H9 (cell line): ENCODE results near the gene DTHD1. TPM values are rescaled to one million over a fixed set of nuclear protein-coding genes. Genes with fewer than 3 reads are reported as not detected.

Source experiments
- DNase-seq: peaks from one replicate; pipeline ENCODE4 v3.0.0-alpha.2; 2017
- H2AFZ ChIP-seq: one replicate; pipeline ENCODE4 v1.6.1; 2013; ENCODE audit warnings: mild to moderate bottlenecking, low read length, control low read depth, moderate library complexity
- H2AK5ac ChIP-seq: 2 replicates; pipeline ENCODE4 v1.6.1; 2013; ENCODE audit warnings: low read length, control low read depth, mixed read lengths; ENCODE audit not compliant: insufficient read length
- H2BK120ac ChIP-seq: one replicate; pipeline ENCODE4 v1.6.1; 2013; ENCODE audit warnings: low read depth, mild to moderate bottlenecking, low read length, control low read depth, inconsistent platforms; ENCODE audit not compliant: poor library complexity, severe bottlenecking
- H2BK12ac ChIP-seq: 2 replicates; pipeline ENCODE4 v1.6.1; 2013; ENCODE audit warnings: low read length, control low read depth, mixed read lengths, low read depth; ENCODE audit not compliant: insufficient read length
- H2BK15ac ChIP-seq: 2 replicates; pipeline ENCODE4 v1.6.1; 2013; ENCODE audit warnings: low read depth, low read length, control low read depth
- H2BK20ac ChIP-seq: one replicate; pipeline ENCODE4 v1.6.1; 2013; ENCODE audit warnings: low read depth, mild to moderate bottlenecking, low read length, control low read depth, inconsistent platforms; ENCODE audit not compliant: poor library complexity, severe bottlenecking
- H2BK5ac ChIP-seq: 2 replicates; pipeline ENCODE4 v1.6.1; 2013; ENCODE audit warnings: low read length, control low read depth, mixed read lengths; ENCODE audit not compliant: insufficient read length
- H3K14ac ChIP-seq: 2 replicates; pipeline ENCODE4 v1.6.1; 2013; ENCODE audit warnings: low read length, control low read depth; ENCODE audit not compliant: insufficient read depth
- H3K18ac ChIP-seq: 2 replicates; pipeline ENCODE4 v1.6.1; 2013; ENCODE audit warnings: low read depth, mild to moderate bottlenecking, mixed read lengths, low read length, control low read depth; ENCODE audit not compliant: insufficient read length
- H3K23ac ChIP-seq: 2 replicates; pipeline ENCODE4 v1.6.1; 2013; ENCODE audit warnings: low read length, control low read depth, mixed read lengths, low read depth; ENCODE audit not compliant: insufficient read length
- H3K23me2 ChIP-seq: 2 replicates; pipeline ENCODE4 v1.6.1; 2013; ENCODE audit warnings: low read depth, mild to moderate bottlenecking, mixed read lengths, low read length, control low read depth; ENCODE audit not compliant: insufficient read length, poor library complexity, severe bottlenecking
- H3K27ac ChIP-seq: 2 replicates; pipeline ENCODE4 v1.5.1; 2013; ENCODE audit warnings: low read length, control low read depth, mixed read lengths, low read depth; ENCODE audit not compliant: insufficient read length
- H3K27me3 ChIP-seq: 2 replicates; pipeline ENCODE4 v1.6.1; 2013; ENCODE audit warnings: low read length, control low read depth, inconsistent platforms; ENCODE audit not compliant: insufficient read depth
- H3K4ac ChIP-seq: 2 replicates; pipeline ENCODE4 v1.6.1; 2013; ENCODE audit warnings: low read depth, mild to moderate bottlenecking, control low read depth, inconsistent platforms, low read length, moderate library complexity
- H3K4me1 ChIP-seq: 2 replicates; pipeline ENCODE4 v1.6.1; 2013; ENCODE audit warnings: low read length, control low read depth, inconsistent platforms; ENCODE audit not compliant: insufficient read depth
- H3K4me2 ChIP-seq: 2 replicates; pipeline ENCODE4 v1.6.1; 2013; ENCODE audit warnings: low read length, control low read depth, mixed read lengths; ENCODE audit not compliant: insufficient read length, insufficient read depth
- H3K56ac ChIP-seq: 2 replicates; pipeline ENCODE4 v1.6.1; 2013; ENCODE audit warnings: low read depth, mild to moderate bottlenecking, mixed read lengths, low read length, control low read depth; ENCODE audit not compliant: insufficient read length
- H3K79me1 ChIP-seq: 2 replicates; pipeline ENCODE4 v1.6.1; 2013; ENCODE audit warnings: low read depth, mild to moderate bottlenecking, moderate library complexity, low read length, control low read depth, inconsistent platforms; ENCODE audit not compliant: insufficient read depth, poor library complexity, severe bottlenecking
- H3K79me2 ChIP-seq: 2 replicates; pipeline ENCODE4 v1.6.1; 2013; ENCODE audit warnings: low read length, control low read depth, inconsistent platforms; ENCODE audit not compliant: insufficient read depth
- H3K9ac ChIP-seq: 2 replicates; pipeline ENCODE4 v1.6.1; 2013; ENCODE audit warnings: low read length, control low read depth, mixed read lengths; ENCODE audit not compliant: insufficient read length; ENCODE audit errors: extremely low read depth
- H3K9me3 ChIP-seq: one replicate; pipeline ENCODE4 v1.6.1; 2013; ENCODE audit warnings: low read depth, low read length, inconsistent platforms; ENCODE audit not compliant: control insufficient read depth
- H3T11ph ChIP-seq: one replicate; pipeline ENCODE4 v1.6.1; 2013; ENCODE audit warnings: mild to moderate bottlenecking, low read length, control low read depth, inconsistent platforms
- H4K20me1 ChIP-seq: one replicate; pipeline ENCODE4 v1.6.1; 2013; ENCODE audit not compliant: control insufficient read depth, insufficient read length, insufficient read depth
- H4K5ac ChIP-seq: 2 replicates; pipeline ENCODE4 v1.6.1; 2013; ENCODE audit warnings: low read depth, mild to moderate bottlenecking, mixed read lengths, low read length, control low read depth; ENCODE audit not compliant: insufficient read length
- H4K8ac ChIP-seq: replicated peaks from 2 replicates; pipeline ENCODE4 v1.6.1; 2013; ENCODE audit warnings: low read length, control low read depth, mixed read lengths, low read depth; ENCODE audit not compliant: insufficient read length
- H4K91ac ChIP-seq: 2 replicates; pipeline ENCODE4 v1.6.1; 2013; ENCODE audit warnings: low read depth, mild to moderate bottlenecking, moderate library complexity, mixed read lengths, low read length, control low read depth; ENCODE audit not compliant: insufficient read length
- H3K27ac Mint-ChIP-seq, 3 experiments: 2 replicates in 2 of 3; 3 replicates in 1 of 3; pipeline ENCODE4 v1.8.0; 2020 to 2021; ENCODE audit warnings: mixed read lengths in 3 of 3, mild to moderate bottlenecking in 1 of 3, moderate library complexity in 1 of 3
- H3K27me3 Mint-ChIP-seq: 2 replicates; pipeline ENCODE4 v1.8.0; 2021; ENCODE audit warnings: low read depth, mild to moderate bottlenecking, moderate library complexity, mixed read lengths
- H3K36me3 Mint-ChIP-seq, 3 experiments: 2 replicates in 2 of 3; 3 replicates in 1 of 3; pipeline ENCODE4 v1.8.0; 2020 to 2021; ENCODE audit warnings: low read depth in 3 of 3, mixed read lengths in 3 of 3; ENCODE audit not compliant: insufficient read depth in 1 of 3
- H3K4me1 Mint-ChIP-seq, 2 experiments: 2 replicates each; pipeline ENCODE4 v1.8.0; 2020; ENCODE audit warnings: mixed read lengths in 2 of 2
- H3K4me3 Mint-ChIP-seq, 2 experiments: 2 replicates in 1 of 2; 3 replicates in 1 of 2; pipeline ENCODE4 v1.8.0; 2020 to 2021; ENCODE audit warnings: mild to moderate bottlenecking in 2 of 2, mixed read lengths in 2 of 2, moderate library complexity in 1 of 2
- H3K9me3 Mint-ChIP-seq, 2 experiments: 2 replicates in 1 of 2; 3 replicates in 1 of 2; pipeline ENCODE4 v1.8.0; 2020; ENCODE audit warnings: mild to moderate bottlenecking in 2 of 2, mixed read lengths in 2 of 2, moderate library complexity in 1 of 2
- WGBS: extraction: QIAGEN DNeasy Blood & Tissue Kit; methylation state at CpG from one replicate; pipeline ENCODE4 v1.1.7; 2013; ENCODE audit warnings: missing lambda C conversion rate, low lambda C conversion rate, mixed read lengths; ENCODE audit not compliant: insufficient read length; ENCODE audit errors: extremely low coverage; 5-methylcytosine and 5-hydroxymethylcytosine counted together
- total RNA-seq: library from RNA; stranded (reverse); gene quantifications from 2 replicates; pipeline ENCODE4 v1.2.1, GENCODE V29; 2021
- TF ChIP-seq, protein P1 (sequence below): fragments of 200-600 bp; sonication (generic); conservative IDR thresholded peaks from 3 replicates; pipeline ENCODE4 v1.8.0; 2021; ENCODE audit warnings: antibody characterized with exemption, mild to moderate bottlenecking

Gene DTHD1
- total RNA-seq, 1 experiment from 2014 or later: not detected

DNA sequence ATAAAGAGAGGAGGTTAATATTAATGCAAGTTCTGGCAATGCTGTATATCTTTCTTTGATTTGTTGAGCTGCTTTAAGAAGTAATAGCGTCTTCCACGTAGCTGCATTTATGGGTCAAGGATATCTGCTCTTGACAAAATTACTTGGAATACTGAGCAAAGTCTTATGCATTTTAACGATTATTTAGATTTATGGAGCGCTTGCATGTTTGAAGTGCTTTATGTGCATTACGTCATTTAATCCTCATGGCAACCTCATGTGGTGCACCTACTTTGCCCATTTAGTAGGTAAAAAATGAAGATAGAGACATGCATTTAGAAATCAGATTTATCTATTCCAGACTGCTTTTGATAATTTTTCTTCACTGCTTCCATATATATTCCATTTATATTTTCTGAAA lies 46.0 kb downstream of the DTHD1 start:
- H2BK15ac ChIP-seq: no peak overlapping the region
- WGBS: no CpG with 5 or more reads among the region's 5 CpGs
- H3K27me3 ChIP-seq: no peaks in the 10 kb centered on the region
- H4K20me1 ChIP-seq: no peaks in the 10 kb centered on the region
- no peak for DNase-seq
- H3K4me2 ChIP-seq: no peak overlapping the region
- no peak overlapping the region for H4K5ac ChIP-seq
- no peak overlapping the region for H3K23ac ChIP-seq
- Mint-ChIP-seq H3K27me3 (no peaks in the 10 kb centered on the region), H3K4me1 (peaks cover 3% of the 10 kb centered on the region in 2 experiments), H3K36me3 (no peaks in the 10 kb centered on the region), H3K9me3 (no peaks in the 10 kb centered on the region), H3K27ac (no peak overlapping the region), H3K4me3 (no peak overlapping the region)
- H4K8ac ChIP-seq: no peak overlapping the region
- no peaks in the 10 kb centered on the region for H3K79me2 ChIP-seq
- TF ChIP-seq, protein P1, sequence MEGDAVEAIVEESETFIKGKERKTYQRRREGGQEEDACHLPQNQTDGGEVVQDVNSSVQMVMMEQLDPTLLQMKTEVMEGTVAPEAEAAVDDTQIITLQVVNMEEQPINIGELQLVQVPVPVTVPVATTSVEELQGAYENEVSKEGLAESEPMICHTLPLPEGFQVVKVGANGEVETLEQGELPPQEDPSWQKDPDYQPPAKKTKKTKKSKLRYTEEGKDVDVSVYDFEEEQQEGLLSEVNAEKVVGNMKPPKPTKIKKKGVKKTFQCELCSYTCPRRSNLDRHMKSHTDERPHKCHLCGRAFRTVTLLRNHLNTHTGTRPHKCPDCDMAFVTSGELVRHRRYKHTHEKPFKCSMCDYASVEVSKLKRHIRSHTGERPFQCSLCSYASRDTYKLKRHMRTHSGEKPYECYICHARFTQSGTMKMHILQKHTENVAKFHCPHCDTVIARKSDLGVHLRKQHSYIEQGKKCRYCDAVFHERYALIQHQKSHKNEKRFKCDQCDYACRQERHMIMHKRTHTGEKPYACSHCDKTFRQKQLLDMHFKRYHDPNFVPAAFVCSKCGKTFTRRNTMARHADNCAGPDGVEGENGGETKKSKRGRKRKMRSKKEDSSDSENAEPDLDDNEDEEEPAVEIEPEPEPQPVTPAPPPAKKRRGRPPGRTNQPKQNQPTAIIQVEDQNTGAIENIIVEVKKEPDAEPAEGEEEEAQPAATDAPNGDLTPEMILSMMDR: no peak
- no peak overlapping the region for H2AK5ac ChIP-seq
- H3K79me1 ChIP-seq: no peaks in the 10 kb centered on the region
- no peak overlapping the region for H3K14ac ChIP-seq
- no peak overlapping the region for H2BK5ac ChIP-seq
- H2BK12ac ChIP-seq: no peak overlapping the region
- no peak overlapping the region for H4K91ac ChIP-seq
- no peak overlapping the region for H2BK120ac ChIP-seq
- H3K9me3 ChIP-seq: no peaks in the 10 kb centered on the region
- no peak overlapping the region for H2AFZ ChIP-seq
- no peak overlapping the region for H3K56ac ChIP-seq
- no peak overlapping the region for H2BK20ac ChIP-seq
- H3K23me2 ChIP-seq: no peaks in the 10 kb centered on the region
- no peak overlapping the region for H3K18ac ChIP-seq
- no peak overlapping the region for H3K27ac ChIP-seq
- no peaks in the 10 kb centered on the region for H3K4me1 ChIP-seq
- no peak overlapping the region for H3K9ac ChIP-seq
- H3T11ph ChIP-seq: no peak overlapping the region
- no peak overlapping the region for H3K4ac ChIP-seq
